K562 (cell line): Measurements from ENCODE around the gene SIRPG. TPM values are rescaled to one million over a fixed set of nuclear protein-coding genes. Genes with fewer than 3 reads are reported as not detected.
"Not testable (repeated sequence)": the region's sequence is repeated elsewhere in the genome, so short reads cannot be mapped to it uniquely, and the experiment has no call there.

Experiments
- ATAC-seq: fragments of 200-7000 bp; cut with Tn5 transposase; 3 replicates; pipeline ENCODE4 v1.9.1; 2020; ENCODE audit warnings: moderate library complexity
- BruUV-seq: library from RNA; stranded (reverse); fragments of 400-500 nt; replicated peaks from 2 replicates; lab custom pipeline; 2021; lab: Mats Ljungman, UMichigan
- CTCF ChIA-PET: fragments of 300-600 bp; formaldehyde crosslinking; extraction: SDS; loops from one replicate; lab custom pipeline; 2021; ENCODE audit warnings: low intra/inter-chr PET ratio; lab: Yijun Ruan, JAX
- POLR2A ChIA-PET: fragments of 300-600, 350-650 bp; sonication (Branson Sonifier 250); formaldehyde crosslinking; extraction: SDS; loops from one replicate; lab custom pipeline; 2021; ENCODE audit warnings: antibody characterized with exemption, inconsistent platforms; lab: Yijun Ruan, JAX
- DNase-seq, 4 experiments: peaks; one replicate each; pipeline versions ENCODE4 v3.0.0 to v3.0.0-alpha.2; 2011 to 2018; ENCODE audit warnings: low spot score in 3 of 4, mixed read lengths in 3 of 4; ENCODE audit errors: extremely low read depth in 1 of 4
- FAIRE-seq: peaks from 2 replicates; lab custom pipeline; 2011; peaks lifted over from hg19 to GRCh38; lab: Jason Lieb, UNC
- H2AFZ ChIP-seq: 2 replicates; pipeline ENCODE4 v1.6.0; 2011; ENCODE audit warnings: low read depth, low read length, control low read depth, inconsistent platforms
- H3K27ac ChIP-seq: fragments of 200-600 bp; 3 replicates; pipeline ENCODE4 v1.8.0; 2011; ENCODE audit warnings: low read depth, mild to moderate bottlenecking, control low read depth, inconsistent platforms, low read length, moderate library complexity, mixed read lengths; ENCODE audit errors: extremely low read depth
- H3K27me3 ChIP-seq, 2 experiments: fragments of 300-600 bp in 1 of 2; 2 replicates in 1 of 2; 3 replicates in 1 of 2; pipeline versions ENCODE4 v1.6.0 to v1.8.0; 2011; ENCODE audit warnings: inconsistent platforms in 2 of 2, low read length in 2 of 2, mild to moderate bottlenecking in 1 of 2, mixed read lengths in 1 of 2, moderate library complexity in 1 of 2; ENCODE audit not compliant: control insufficient read depth in 2 of 2, insufficient read depth in 2 of 2
- H3K36me3 ChIP-seq: fragments of 300-600 bp; 3 replicates; pipeline ENCODE4 v1.8.0; 2011; ENCODE audit warnings: mild to moderate bottlenecking, low read length, inconsistent platforms; ENCODE audit not compliant: control insufficient read depth, insufficient read depth
- H3K4me1 ChIP-seq, 2 experiments: fragments of 200-600 bp in 1 of 2; replicated peaks in 1 of 2; 2 replicates in 1 of 2; 3 replicates in 1 of 2; pipeline versions ENCODE4 v1.5.1 to v1.8.0; 2011; ENCODE audit warnings: inconsistent platforms in 2 of 2, low read length in 2 of 2, mild to moderate bottlenecking in 1 of 2, mixed read lengths in 1 of 2, moderate library complexity in 1 of 2; ENCODE audit not compliant: control insufficient read depth in 2 of 2, insufficient read depth in 2 of 2
- H3K4me2 ChIP-seq: 2 replicates; pipeline ENCODE4 v1.6.1; 2011; ENCODE audit warnings: low read length, control low read depth, inconsistent platforms, mixed read lengths; ENCODE audit not compliant: insufficient read depth
- H3K4me3 ChIP-seq: fragments of 200-600 bp; sonication (generic), shearing (Covaris generic); 2 replicates; pipeline ENCODE4 v1.5.1; 2016; ENCODE audit warnings: control low read depth, inconsistent platforms
- H3K79me2 ChIP-seq: fragments of 200-600 bp; 3 replicates; pipeline ENCODE4 v1.8.0; 2011; ENCODE audit warnings: low read length, inconsistent platforms; ENCODE audit not compliant: control insufficient read depth, insufficient read depth
- H3K9ac ChIP-seq, 2 experiments: 2 replicates each; pipeline versions ENCODE4 v1.6.0 to v1.6.1; 2011; ENCODE audit warnings: low read depth in 2 of 2, low read length in 2 of 2, control low read depth in 1 of 2, inconsistent platforms in 1 of 2, mild to moderate bottlenecking in 1 of 2, mixed read lengths in 1 of 2; ENCODE audit not compliant: insufficient read depth in 1 of 2
- H3K9me1 ChIP-seq: one replicate; pipeline ENCODE4 v1.6.0; 2011; ENCODE audit warnings: inconsistent platforms, mild to moderate bottlenecking, low read length, moderate library complexity; ENCODE audit not compliant: control insufficient read depth, insufficient read depth
- H3K9me3 ChIP-seq: replicated peaks from 2 replicates; pipeline ENCODE4 v1.5.1; 2011; ENCODE audit warnings: low read depth, low read length, inconsistent platforms; ENCODE audit not compliant: control insufficient read depth, insufficient read depth
- H4K20me1 ChIP-seq: replicated peaks from 2 replicates; pipeline ENCODE4 v1.6.1; 2011; ENCODE audit warnings: low read length, inconsistent platforms, mixed read lengths; ENCODE audit not compliant: control insufficient read depth, insufficient read depth
- SP2 ChIP-seq: IDR thresholded peaks from 2 replicates; pipeline ENCODE4 v1.6.1; 2011; ENCODE audit warnings: mild to moderate bottlenecking, low read depth, low read length, moderate library complexity; ENCODE audit not compliant: poor library complexity, severe bottlenecking; ENCODE audit errors: extremely low read depth
- SRSF9 ChIP-seq: fragments of 200-400 bp; formaldehyde crosslinking; IDR thresholded peaks from 2 replicates; pipeline ENCODE4 v1.6.1; 2017; ENCODE audit warnings: low read depth, low read length, borderline replicate concordance
- WGBS: fragments of 100-300 bp; shearing (Covaris generic); methylation state at CpG from one replicate; pipeline ENCODE4 v1.1.6; 2016; ENCODE audit warnings: low coverage, mixed read lengths; ENCODE audit not compliant: insufficient coverage; ENCODE audit errors: missing lambda C conversion rate; 5-methylcytosine and 5-hydroxymethylcytosine counted together
- in situ Hi-C: fragments of 300-500 bp; cut with MboI; formaldehyde crosslinking; loops from 4 replicates; pipeline ENCODE4 v1.15.0; 2018; ENCODE audit warnings: inconsistent platforms, mixed read lengths
- intact Hi-C: fragments of 100-400 bp; cut with micrococcal nuclease; formaldehyde crosslinking; loops from 2 replicates; pipeline ENCODE4 v1.14.2; 2022
- polyA plus RNA-seq, 8 experiments: library from polyadenylated mRNA; depleted of rRNA in 4 of 8; stranded (reverse) in 5 of 8; unstranded in 3 of 8; fragments of >200 nt; fragmentation: Nextera tagmentation in 2 of 8; fragmentation: Illumina TruSeq in 1 of 8; extraction: Ambion mirVana in 2 of 8; extraction: Trizol in 1 of 8; gene quantifications; 2 replicates each; pipeline versions ENCODE4 v1.2.1 to v1.2.3, GENCODE V29; 2011 to 2014; ENCODE audit warnings: inconsistent platforms in 1 of 8, missing spikeins in 1 of 8
- total RNA-seq, 7 experiments: library from RNA; depleted of rRNA in 6 of 7; stranded (reverse); fragments of >200 nt in 6 of 7; fragmentation: Illumina TruSeq in 2 of 7; extraction: Trizol in 2 of 7; gene quantifications; 2 replicates each; pipeline versions ENCODE4 v1.2.1 to v1.2.3, GENCODE V29; 2011 to 2021; ENCODE audit warnings: low replicate concordance in 1 of 7

The SIRPG gene
- total and polyA plus RNA-seq, 9 of the 15 experiments (the other 6 are each of a cell fraction or from before 2014, with no cell fraction given): not detected

DNA sequence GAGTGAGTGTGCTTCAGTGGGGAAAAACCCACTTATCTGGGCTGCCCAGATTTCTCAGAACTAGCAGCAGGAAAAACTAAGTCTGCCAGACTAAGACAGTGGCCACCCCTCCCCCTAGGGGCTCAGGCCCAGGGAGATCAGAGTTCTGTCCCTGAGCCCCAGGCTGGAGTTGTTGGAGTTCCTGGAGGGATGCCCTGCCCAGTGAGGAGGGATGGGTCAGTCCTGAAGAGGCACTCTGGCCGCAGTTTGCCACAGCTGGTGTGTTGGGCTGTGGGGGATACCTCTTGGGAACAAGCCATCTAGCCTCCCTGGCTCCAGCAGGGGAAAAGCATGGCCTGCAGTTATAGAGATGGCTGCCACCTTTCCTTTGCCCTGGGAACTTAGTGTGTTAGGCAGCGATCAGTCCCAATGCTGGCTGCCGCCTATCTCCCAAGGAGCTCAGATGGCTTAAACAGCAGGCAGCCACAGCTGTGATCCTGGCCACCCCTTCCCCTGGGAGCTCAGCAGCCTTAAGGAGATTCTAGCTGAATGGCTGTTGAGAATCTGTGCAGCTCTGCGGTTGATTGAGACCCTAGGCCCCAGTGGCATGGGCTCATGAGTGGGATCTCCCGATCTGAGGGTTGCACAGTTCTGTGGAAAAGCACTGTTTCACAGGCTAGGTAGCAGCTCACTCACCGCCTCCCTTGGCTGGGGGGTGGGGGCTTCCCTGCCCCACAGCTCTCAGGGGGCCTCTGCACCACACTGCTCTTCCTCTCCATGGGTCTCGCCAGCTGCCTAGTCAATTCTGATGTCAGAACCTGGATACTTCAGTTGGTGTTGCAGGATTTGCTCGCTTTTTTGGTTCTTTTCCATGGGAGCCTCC lies 13.2 kb downstream of the SIRPG start:
- in situ Hi-C loops: no loop called here
- CTCF ChIA-PET: no interaction called here
- Histone ChIP-seq H3K9ac (no peak overlapping the region), H3K4me2 (no peak overlapping the region), H3K79me2 (no peaks in the 10 kb centered on the region), H3K4me3 (no peak overlapping the region), H2AFZ (no peak overlapping the region), H4K20me1 (no peaks in the 10 kb centered on the region), H3K27ac (no peak overlapping the region), H3K36me3 (no peaks in the 10 kb centered on the region), H3K27me3 (peaks cover 0 to 28% of the 10 kb centered on the region in 2 experiments; a peak in 3 of 5 replicates), H3K9me1 (no peaks in the 10 kb centered on the region), H3K4me1 (no peaks in the 10 kb centered on the region), H3K9me3 (no peaks in the 10 kb centered on the region)
- POLR2A ChIA-PET: no interaction called here
- DNase-seq: no peak
- TF ChIP-seq SP2: no peak
- no peak for TF ChIP-seq SRSF9
- BruUV-seq: no TSS peak
- ATAC-seq: no peak
- intact Hi-C loops: no loop called here
- WGBS: 0% methylated on average over 6 of the region's 8 CpGs
- FAIRE-seq: no peak

GRCh38 chr20:1638643-1639042 lies 18.9 kb downstream of the SIRPG start:
- H3K4me1 ChIP-seq, H2AFZ ChIP-seq, H3K27me3 ChIP-seq, H3K9me1 ChIP-seq, in situ Hi-C loops, H3K4me3 ChIP-seq, H3K36me3 ChIP-seq, intact Hi-C loops, H3K79me2 ChIP-seq, DNase-seq, BruUV-seq, H3K27ac ChIP-seq, CTCF ChIA-PET, H4K20me1 ChIP-seq, ATAC-seq, H3K9ac ChIP-seq, H3K4me2 ChIP-seq, H3K9me3 ChIP-seq, FAIRE-seq, POLR2A ChIA-PET: not testable (repeated sequence)
- 7% methylated on average over 2 of the region's 2 CpGs for WGBS
